K562 (cell line): ENCODE data around the gene MLLT1. TPM values are rescaled to one million over a fixed set of nuclear protein-coding genes. Genes with fewer than 3 reads are reported as not detected.
A peak's percentile ranks its signal among the peaks of the same experiment; 100 is the strongest.

ENCODE experiments used
- ATAC-seq: fragments of 200-7000 bp; cut with Tn5 transposase; 3 replicates; pipeline ENCODE4 v1.9.1; 2020; ENCODE audit warnings: moderate library complexity
- BruUV-seq: library from RNA; stranded (reverse); fragments of 400-500 nt; replicated peaks from 2 replicates; lab custom pipeline; 2021; lab: Mats Ljungman, UMichigan
- CTCF ChIA-PET: fragments of 300-600 bp; formaldehyde crosslinking; extraction: SDS; loops from one replicate; lab custom pipeline; 2021; ENCODE audit warnings: low intra/inter-chr PET ratio; lab: Yijun Ruan, JAX
- POLR2A ChIA-PET: fragments of 300-600, 350-650 bp; sonication (Branson Sonifier 250); formaldehyde crosslinking; extraction: SDS; loops from one replicate; lab custom pipeline; 2021; ENCODE audit warnings: antibody characterized with exemption, inconsistent platforms; lab: Yijun Ruan, JAX
- DNase-seq, 4 experiments: peaks; one replicate each; pipeline versions ENCODE4 v3.0.0 to v3.0.0-alpha.2; 2011 to 2018; ENCODE audit warnings: low spot score in 3 of 4, mixed read lengths in 3 of 4; ENCODE audit errors: extremely low read depth in 1 of 4
- FAIRE-seq: peaks from 2 replicates; lab custom pipeline; 2011; peaks lifted over from hg19 to GRCh38; lab: Jason Lieb, UNC
- H2AFZ ChIP-seq: 2 replicates; pipeline ENCODE4 v1.6.0; 2011; ENCODE audit warnings: low read depth, low read length, control low read depth, inconsistent platforms
- H3K27ac ChIP-seq: fragments of 200-600 bp; 3 replicates; pipeline ENCODE4 v1.8.0; 2011; ENCODE audit warnings: low read depth, mild to moderate bottlenecking, control low read depth, inconsistent platforms, low read length, moderate library complexity, mixed read lengths; ENCODE audit errors: extremely low read depth
- H3K27me3 ChIP-seq, 2 experiments: fragments of 300-600 bp in 1 of 2; 2 replicates in 1 of 2; 3 replicates in 1 of 2; pipeline versions ENCODE4 v1.6.0 to v1.8.0; 2011; ENCODE audit warnings: inconsistent platforms in 2 of 2, low read length in 2 of 2, mild to moderate bottlenecking in 1 of 2, mixed read lengths in 1 of 2, moderate library complexity in 1 of 2; ENCODE audit not compliant: control insufficient read depth in 2 of 2, insufficient read depth in 2 of 2
- H3K36me3 ChIP-seq: fragments of 300-600 bp; 3 replicates; pipeline ENCODE4 v1.8.0; 2011; ENCODE audit warnings: mild to moderate bottlenecking, low read length, inconsistent platforms; ENCODE audit not compliant: control insufficient read depth, insufficient read depth
- H3K4me1 ChIP-seq, 2 experiments: fragments of 200-600 bp in 1 of 2; replicated peaks in 1 of 2; 2 replicates in 1 of 2; 3 replicates in 1 of 2; pipeline versions ENCODE4 v1.5.1 to v1.8.0; 2011; ENCODE audit warnings: inconsistent platforms in 2 of 2, low read length in 2 of 2, mild to moderate bottlenecking in 1 of 2, mixed read lengths in 1 of 2, moderate library complexity in 1 of 2; ENCODE audit not compliant: control insufficient read depth in 2 of 2, insufficient read depth in 2 of 2
- H3K4me2 ChIP-seq: 2 replicates; pipeline ENCODE4 v1.6.1; 2011; ENCODE audit warnings: low read length, control low read depth, inconsistent platforms, mixed read lengths; ENCODE audit not compliant: insufficient read depth
- H3K4me3 ChIP-seq: fragments of 200-600 bp; sonication (generic), shearing (Covaris generic); 2 replicates; pipeline ENCODE4 v1.5.1; 2016; ENCODE audit warnings: control low read depth, inconsistent platforms
- H3K79me2 ChIP-seq: fragments of 200-600 bp; 3 replicates; pipeline ENCODE4 v1.8.0; 2011; ENCODE audit warnings: low read length, inconsistent platforms; ENCODE audit not compliant: control insufficient read depth, insufficient read depth
- H3K9ac ChIP-seq, 2 experiments: 2 replicates each; pipeline versions ENCODE4 v1.6.0 to v1.6.1; 2011; ENCODE audit warnings: low read depth in 2 of 2, low read length in 2 of 2, control low read depth in 1 of 2, inconsistent platforms in 1 of 2, mild to moderate bottlenecking in 1 of 2, mixed read lengths in 1 of 2; ENCODE audit not compliant: insufficient read depth in 1 of 2
- H3K9me1 ChIP-seq: one replicate; pipeline ENCODE4 v1.6.0; 2011; ENCODE audit warnings: inconsistent platforms, mild to moderate bottlenecking, low read length, moderate library complexity; ENCODE audit not compliant: control insufficient read depth, insufficient read depth
- H3K9me3 ChIP-seq: replicated peaks from 2 replicates; pipeline ENCODE4 v1.5.1; 2011; ENCODE audit warnings: low read depth, low read length, inconsistent platforms; ENCODE audit not compliant: control insufficient read depth, insufficient read depth
- H4K20me1 ChIP-seq: replicated peaks from 2 replicates; pipeline ENCODE4 v1.6.1; 2011; ENCODE audit warnings: low read length, inconsistent platforms, mixed read lengths; ENCODE audit not compliant: control insufficient read depth, insufficient read depth
- CEBPB ChIP-seq: fragments of 450-650 bp; IDR thresholded peaks from 2 replicates; pipeline ENCODE4 v1.6.1; 2016; ENCODE audit warnings: missing genetic modification characterization, missing compliant biosample characterization
- CEBPG ChIP-seq, 3 experiments: fragments of 200-800 bp in 1 of 3; sonication (Bioruptor generic) in 1 of 3; sonication (generic) in 1 of 3; formaldehyde crosslinking in 1 of 3; IDR thresholded peaks in 2 of 3; conservative IDR thresholded peaks in 1 of 3; 2 replicates each; pipeline versions ENCODE4 v1.6.1 to v1.8.0; 2016 to 2022; ENCODE audit warnings: missing compliant biosample characterization in 2 of 3, missing genetic modification characterization in 2 of 3, mild to moderate bottlenecking in 1 of 3, missing genetic modification reagents in 1 of 3
- ETS2 ChIP-seq: IDR thresholded peaks from 2 replicates; pipeline ENCODE4 v1.6.1; 2016; ENCODE audit warnings: borderline replicate concordance, missing genetic modification characterization, mild to moderate bottlenecking, moderate library complexity, missing compliant biosample characterization; ENCODE audit not compliant: poor library complexity, severe bottlenecking
- NCOR1 ChIP-seq: fragments of 450-650 bp; IDR thresholded peaks from 2 replicates; pipeline ENCODE4 v1.6.1; 2016; ENCODE audit warnings: mild to moderate bottlenecking, moderate library complexity
- WGBS: fragments of 100-300 bp; shearing (Covaris generic); methylation state at CpG from one replicate; pipeline ENCODE4 v1.1.6; 2016; ENCODE audit warnings: low coverage, mixed read lengths; ENCODE audit not compliant: insufficient coverage; ENCODE audit errors: missing lambda C conversion rate; 5-methylcytosine and 5-hydroxymethylcytosine counted together
- in situ Hi-C: fragments of 300-500 bp; cut with MboI; formaldehyde crosslinking; loops from 4 replicates; pipeline ENCODE4 v1.15.0; 2018; ENCODE audit warnings: inconsistent platforms, mixed read lengths
- intact Hi-C: fragments of 100-400 bp; cut with micrococcal nuclease; formaldehyde crosslinking; loops from 2 replicates; pipeline ENCODE4 v1.14.2; 2022
- polyA plus RNA-seq, 8 experiments: library from polyadenylated mRNA; depleted of rRNA in 4 of 8; stranded (reverse) in 5 of 8; unstranded in 3 of 8; fragments of >200 nt; fragmentation: Nextera tagmentation in 2 of 8; fragmentation: Illumina TruSeq in 1 of 8; extraction: Ambion mirVana in 2 of 8; extraction: Trizol in 1 of 8; gene quantifications; 2 replicates each; pipeline versions ENCODE4 v1.2.1 to v1.2.3, GENCODE V29; 2011 to 2014; ENCODE audit warnings: inconsistent platforms in 1 of 8, missing spikeins in 1 of 8
- total RNA-seq, 7 experiments: library from RNA; depleted of rRNA in 6 of 7; stranded (reverse); fragments of >200 nt in 6 of 7; fragmentation: Illumina TruSeq in 2 of 7; extraction: Trizol in 2 of 7; gene quantifications; 2 replicates each; pipeline versions ENCODE4 v1.2.1 to v1.2.3, GENCODE V29; 2011 to 2021; ENCODE audit warnings: low replicate concordance in 1 of 7
- TF ChIP-seq, protein P1 (sequence below): sonication (generic); formaldehyde crosslinking; IDR thresholded peaks from 2 replicates; pipeline ENCODE4 v1.8.0; 2022; ENCODE audit warnings: mild to moderate bottlenecking, missing genetic modification reagents

Gene MLLT1
- total and polyA plus RNA-seq, 9 of the 15 experiments (the other 6 are each of a cell fraction or from before 2014, with no cell fraction given), result 0.23 to 63.5 (median 15.4) TPM

DNA sequence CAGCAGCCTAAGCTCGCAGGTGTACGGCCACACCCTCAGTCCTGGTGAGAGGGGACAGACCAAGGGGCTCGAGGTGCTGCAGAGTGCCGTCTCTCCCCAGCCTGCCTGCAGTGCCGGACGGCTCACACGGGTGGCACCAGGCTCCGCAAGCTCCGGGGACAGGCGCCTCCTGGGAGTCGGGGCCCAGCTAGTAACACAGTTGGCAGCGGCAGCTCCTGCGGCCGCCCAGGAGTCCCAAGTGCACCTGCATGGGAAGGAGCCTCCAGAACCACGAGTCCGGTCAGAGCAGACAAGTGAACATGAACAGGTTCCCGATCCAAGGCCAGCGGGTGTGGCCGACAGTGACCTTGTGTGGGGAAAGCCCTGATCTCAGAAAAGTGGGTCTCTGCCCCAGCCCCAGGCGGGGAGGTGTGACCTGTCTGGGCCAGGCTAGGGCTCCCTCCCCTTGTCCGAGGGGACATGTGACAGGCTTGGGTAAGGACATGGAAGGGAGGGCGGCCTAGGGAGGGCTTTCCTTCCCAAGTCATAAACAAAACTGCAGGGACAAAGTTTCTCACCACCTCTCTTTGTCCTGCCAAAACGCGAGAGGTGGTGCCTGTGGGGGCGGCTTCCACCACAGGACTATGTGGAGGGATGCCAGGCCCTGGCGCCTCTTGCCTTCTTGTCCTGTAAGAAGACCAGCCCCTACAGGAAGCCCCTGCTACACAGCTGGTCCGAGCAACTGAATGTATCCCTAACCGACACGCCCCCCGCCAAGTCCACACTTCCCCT is 46.5 kb downstream of the MLLT1 start (continued):
- TF ChIP-seq, protein P1, sequence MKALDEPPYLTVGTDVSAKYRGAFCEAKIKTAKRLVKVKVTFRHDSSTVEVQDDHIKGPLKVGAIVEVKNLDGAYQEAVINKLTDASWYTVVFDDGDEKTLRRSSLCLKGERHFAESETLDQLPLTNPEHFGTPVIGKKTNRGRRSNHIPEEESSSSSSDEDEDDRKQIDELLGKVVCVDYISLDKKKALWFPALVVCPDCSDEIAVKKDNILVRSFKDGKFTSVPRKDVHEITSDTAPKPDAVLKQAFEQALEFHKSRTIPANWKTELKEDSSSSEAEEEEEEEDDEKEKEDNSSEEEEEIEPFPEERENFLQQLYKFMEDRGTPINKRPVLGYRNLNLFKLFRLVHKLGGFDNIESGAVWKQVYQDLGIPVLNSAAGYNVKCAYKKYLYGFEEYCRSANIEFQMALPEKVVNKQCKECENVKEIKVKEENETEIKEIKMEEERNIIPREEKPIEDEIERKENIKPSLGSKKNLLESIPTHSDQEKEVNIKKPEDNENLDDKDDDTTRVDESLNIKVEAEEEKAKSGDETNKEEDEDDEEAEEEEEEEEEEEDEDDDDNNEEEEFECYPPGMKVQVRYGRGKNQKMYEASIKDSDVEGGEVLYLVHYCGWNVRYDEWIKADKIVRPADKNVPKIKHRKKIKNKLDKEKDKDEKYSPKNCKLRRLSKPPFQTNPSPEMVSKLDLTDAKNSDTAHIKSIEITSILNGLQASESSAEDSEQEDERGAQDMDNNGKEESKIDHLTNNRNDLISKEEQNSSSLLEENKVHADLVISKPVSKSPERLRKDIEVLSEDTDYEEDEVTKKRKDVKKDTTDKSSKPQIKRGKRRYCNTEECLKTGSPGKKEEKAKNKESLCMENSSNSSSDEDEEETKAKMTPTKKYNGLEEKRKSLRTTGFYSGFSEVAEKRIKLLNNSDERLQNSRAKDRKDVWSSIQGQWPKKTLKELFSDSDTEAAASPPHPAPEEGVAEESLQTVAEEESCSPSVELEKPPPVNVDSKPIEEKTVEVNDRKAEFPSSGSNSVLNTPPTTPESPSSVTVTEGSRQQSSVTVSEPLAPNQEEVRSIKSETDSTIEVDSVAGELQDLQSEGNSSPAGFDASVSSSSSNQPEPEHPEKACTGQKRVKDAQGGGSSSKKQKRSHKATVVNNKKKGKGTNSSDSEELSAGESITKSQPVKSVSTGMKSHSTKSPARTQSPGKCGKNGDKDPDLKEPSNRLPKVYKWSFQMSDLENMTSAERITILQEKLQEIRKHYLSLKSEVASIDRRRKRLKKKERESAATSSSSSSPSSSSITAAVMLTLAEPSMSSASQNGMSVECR (CRISPR knock-in tag), result no peak
- TF ChIP-seq NCOR1, result no peak

DNA sequence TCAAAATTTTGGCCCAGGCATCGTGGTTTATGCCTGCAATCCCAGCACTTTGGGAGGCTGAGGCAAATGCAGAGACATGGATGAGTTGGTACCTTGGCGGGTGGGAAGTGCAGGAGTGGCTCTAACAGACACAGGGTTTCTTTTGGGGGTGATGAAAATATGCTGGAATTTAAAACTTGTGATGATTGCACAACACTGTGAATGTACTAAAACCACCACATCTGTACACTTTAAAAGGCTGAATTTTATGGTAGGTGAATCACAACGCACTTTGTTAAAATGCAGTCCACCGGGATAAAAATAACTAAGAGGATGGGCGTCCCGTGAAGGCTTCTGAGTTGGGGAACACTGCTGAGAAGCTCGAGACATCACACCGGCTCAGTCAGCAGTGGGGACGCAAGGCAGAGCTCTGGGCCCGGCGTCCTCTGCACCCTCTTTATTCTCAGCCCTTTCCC is 47.1 kb downstream of the MLLT1 start:
- FAIRE-seq, result no peak
- ChIA-PET CTCF (no interaction called here), POLR2A (interaction anchor here (0.6 to 1.0 kb wide), 2 partner anchors 19 to 298 kb away, joined by 3 read pairs; partner anchors contain the start of gene TNFSF9)
- H3K4me2 ChIP-seq, result no peak overlapping the region
- no peak overlapping the region for H3K27ac ChIP-seq
- WGBS, result 80% methylated on average over 11 of the region's 11 CpGs
- no peaks in the 10 kb centered on the region for H3K9me3 ChIP-seq
- H3K4me3 ChIP-seq, result no peak overlapping the region
- H2AFZ ChIP-seq, result no peak overlapping the region
- no peak for DNase-seq
- TF ChIP-seq ETS2 (tag) (no peak), CEBPB (tag) (peak; percentile 62; the same call in 1 of the 2 replicates), CEBPG (CRISPR knock-in tag; IDR thresholded peaks at IDR 0.05) (no peak), CEBPG (tag; conservative IDR thresholded peaks at IDR 0.05 in 1 of 2, IDR thresholded peaks at IDR 0.05 in 1 of 2) (peak in 1 of 2 experiments; percentile 56; a peak in 2 of 4 replicates)
- BruUV-seq, result no TSS peak
- H3K4me1 ChIP-seq, result peaks cover 5 to 52% of the 10 kb centered on the region in 2 experiments; a peak in 3 of 5 replicates
- H3K36me3 ChIP-seq, result peaks cover 30% of the 10 kb centered on the region; the same call in 2 of the 3 replicates
- H3K79me2 ChIP-seq, result peaks cover 72% of the 10 kb centered on the region
- 0 out of 4 replicates have a peak overlapping the region, but pooled peaks of 1 of the 2 experiments have one; percentile 7 for H3K9ac ChIP-seq
- no peaks in the 10 kb centered on the region for H3K27me3 ChIP-seq
- in situ Hi-C loops (no loop called here), intact Hi-C loops (no loop called here)
- H4K20me1 ChIP-seq, result peaks cover 25% of the 10 kb centered on the region
- peaks cover 8% of the 10 kb centered on the region for H3K9me1 ChIP-seq
- ATAC-seq, result no peak
